HG02623 (cell line): Measurements from ENCODE around the gene PKIG.

Experiments
- ATAC-seq: cut with Tn5 transposase; IDR thresholded peaks from one replicate; pipeline ENCODE4 v1.9.1; 2021; ENCODE audit warnings: moderate library complexity; ENCODE audit not compliant: unreplicated experiment

PKIG gene

DNA sequence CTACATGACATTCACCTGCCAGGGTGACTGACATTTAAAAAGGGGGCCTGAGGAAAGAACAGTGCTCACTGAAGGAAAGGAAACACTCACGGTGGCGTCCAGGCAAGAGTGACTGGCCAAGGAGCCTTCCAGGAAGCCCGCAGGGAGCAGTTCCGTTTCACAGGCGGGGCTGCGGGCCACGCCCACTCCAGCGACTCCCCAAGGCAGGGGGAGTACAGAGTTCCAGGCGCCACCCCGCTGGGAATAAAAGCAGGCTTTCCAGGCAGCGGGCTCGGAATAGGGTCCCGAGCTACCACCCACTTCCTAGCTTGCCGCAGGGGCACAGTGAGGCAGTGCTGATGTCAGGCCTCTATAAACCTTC lies 34.2 kb downstream of the PKIG start:
- no peak for ATAC-seq

DNA sequence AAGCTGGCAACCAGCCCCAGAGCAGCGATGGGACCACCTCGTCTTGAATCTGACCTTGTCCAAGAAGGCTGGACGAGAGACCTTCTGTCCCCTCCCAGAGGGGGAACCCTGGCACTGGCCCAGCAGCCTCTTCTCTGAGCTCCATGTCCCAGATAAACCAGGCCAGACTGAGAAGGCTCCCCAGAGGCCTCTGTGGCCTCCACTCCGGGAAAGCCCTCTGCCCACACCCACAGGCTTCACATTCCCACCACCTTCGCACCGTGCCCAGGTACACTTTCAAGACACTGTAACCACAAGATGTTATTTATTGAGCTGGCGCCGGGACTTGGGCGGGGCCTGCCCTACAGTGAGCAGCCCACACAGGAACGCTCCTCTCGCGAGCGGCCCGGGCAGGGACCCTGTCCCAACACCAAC lies 35.9 kb downstream of the PKIG start:
- ATAC-seq = no peak

DNA sequence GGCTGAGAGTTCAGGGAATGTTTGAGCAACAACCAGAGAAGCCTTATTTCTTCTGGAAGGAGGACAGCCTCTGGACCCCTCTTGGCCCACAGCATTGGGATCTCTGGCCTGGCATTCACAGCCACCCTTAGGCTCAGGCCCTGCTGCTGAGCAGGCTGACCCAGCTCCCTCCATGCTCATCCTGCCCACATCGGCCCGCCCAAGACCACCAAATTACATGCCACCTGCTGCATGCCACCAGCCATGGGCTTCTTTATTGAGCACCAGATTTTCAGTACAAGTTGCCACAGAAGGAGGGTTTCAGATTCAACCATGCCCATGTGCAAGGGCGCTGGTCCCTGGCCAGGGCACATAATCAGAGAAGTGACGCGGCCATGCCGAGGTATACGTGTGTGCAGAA lies 36.9 kb downstream of the PKIG start:
- no peak for ATAC-seq

DNA sequence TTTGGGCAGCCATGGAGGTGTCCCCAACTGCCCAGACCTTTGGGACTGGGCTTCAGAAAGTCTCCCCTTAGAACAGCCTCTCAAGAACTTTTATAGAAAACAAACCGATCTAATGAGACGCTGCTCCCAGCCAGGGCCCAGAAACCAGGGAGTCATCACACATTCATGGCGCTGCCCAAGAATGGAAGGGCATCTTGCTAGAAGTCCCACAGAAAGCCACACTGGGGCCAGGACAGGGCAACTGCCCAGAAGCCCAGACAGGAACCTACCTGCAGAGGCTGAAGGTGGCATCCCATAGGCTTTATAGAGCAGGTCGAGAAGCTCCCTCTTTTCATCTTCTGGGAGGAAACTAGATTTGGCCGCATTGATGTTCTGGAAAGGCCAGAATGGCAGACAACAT lies 37.7 kb downstream of the PKIG start:
- no peak for ATAC-seq

DNA sequence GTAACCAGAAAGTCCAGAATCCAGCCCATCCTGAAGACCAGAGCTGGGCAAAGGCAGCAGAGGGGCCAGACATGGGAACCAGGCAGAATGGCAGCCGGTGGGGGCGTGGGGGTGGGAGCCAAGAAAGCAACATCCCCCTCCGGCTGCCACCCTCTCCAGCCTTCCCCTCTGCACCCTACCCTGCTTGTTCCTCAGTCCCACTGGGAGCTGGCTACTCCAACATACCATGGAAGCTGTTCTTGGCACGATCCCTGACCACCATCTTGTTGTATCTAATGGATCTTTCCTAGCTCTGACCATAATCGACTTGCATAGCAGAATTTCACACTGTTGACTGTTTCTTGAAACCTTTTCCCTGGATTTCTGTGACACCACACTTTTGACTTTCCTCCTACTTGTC lies 38.9 kb downstream of the PKIG start:
- ATAC-seq = no peak

DNA sequence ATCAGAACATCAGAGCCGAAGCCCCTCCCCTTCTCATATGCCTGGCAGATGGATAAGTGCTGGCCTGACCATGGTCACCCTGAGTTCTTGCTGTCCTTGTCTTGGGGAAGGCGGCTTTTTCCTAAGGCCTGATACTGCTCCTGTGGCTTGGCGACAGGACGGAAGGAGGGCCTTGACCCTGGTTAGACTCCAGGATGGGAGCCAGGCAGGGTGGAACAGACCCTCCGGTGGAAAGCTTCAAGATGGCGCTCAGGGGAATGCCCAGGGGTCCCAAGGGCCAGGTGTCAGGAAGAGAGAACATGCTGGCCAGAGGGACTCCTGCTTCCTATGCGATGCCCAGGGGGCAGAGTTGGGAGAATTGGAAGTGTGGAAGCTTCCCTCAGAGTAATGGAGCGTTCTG lies 39.6 kb downstream of the PKIG start:
- no peak for ATAC-seq

DNA sequence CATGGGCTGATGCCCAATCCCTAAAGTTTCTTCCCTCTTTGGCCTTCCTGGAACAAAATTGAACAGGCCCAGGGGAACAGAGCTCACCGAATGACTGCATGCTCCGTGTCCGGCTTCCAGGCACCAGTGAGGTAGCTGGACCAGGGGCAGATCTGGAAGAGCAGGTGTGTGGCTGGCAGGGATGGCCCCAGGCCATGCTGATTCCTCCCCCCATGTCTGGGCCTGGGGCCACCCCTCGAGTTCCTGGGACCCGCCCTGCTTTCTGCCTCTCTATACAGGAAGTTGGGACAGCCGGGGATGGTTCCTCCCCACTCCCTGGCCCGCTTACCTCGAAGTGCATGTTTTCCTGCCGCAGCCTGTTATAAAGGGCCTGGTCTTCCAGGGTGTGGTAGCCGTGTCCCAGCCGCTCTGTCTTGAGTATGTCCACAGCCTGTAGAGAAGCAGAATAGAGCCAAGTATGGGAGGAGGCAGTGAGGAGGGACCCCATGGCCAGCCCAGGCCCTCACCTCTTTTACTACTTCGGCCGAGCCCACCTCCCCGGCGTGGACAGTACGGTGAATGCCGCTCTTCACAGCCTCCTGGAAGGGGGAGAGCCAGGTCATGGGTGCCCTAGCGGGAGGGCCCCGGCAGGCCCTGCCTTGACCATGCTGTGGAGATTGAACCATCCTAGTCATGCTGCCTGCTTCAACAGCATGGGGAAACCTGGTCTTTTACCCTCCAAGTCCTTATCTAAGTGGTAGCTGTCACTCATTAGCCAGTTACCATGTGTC lies 40.3 kb downstream of the PKIG start:
- ATAC-seq = no peak

DNA sequence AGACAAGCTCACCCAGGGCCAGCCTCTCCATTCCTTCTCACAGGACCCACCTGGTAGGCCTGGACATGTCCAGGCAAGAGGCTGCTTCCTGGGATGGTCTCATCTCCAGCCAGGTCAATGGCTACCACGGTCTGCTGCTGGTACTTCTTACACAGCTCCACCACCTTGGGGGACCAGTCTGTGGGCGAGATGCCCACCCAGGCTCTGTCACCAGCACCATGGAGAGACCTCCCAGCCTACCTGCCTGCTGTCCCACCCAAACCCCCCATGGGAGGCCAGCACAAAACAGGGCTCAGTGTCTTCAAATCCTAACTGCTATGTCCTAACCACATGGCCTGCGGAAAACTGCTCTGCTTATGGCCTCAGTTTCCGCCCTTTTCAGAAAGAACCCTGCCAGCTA lies 41.8 kb downstream of the PKIG start:
- ATAC-seq = no peak

DNA sequence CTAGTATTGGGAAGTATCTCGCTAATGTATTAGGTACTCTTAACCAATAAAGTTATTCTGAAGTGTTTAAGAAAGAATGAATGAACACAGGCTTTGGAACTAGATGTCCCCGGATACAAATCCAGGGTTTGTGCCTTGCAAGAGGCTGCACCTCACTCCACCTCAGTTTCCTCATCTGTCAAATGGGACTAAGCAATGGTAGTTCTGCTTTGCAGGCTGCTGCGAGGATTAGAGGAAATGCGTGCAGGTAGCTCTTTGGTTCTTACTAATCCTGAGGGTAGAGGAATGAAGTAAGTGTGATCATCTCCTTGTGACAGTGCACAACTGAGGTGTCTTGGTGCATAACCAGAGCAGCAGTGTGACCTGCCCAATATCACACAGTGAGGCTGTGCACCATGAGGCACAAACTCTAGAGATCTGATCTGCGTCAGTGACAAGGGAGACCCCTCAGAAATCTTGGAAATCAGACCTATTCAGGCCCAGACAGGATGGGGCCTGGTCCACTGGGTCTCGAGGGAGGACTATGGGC lies 42.4 kb downstream of the PKIG start:
- no peak for ATAC-seq

DNA sequence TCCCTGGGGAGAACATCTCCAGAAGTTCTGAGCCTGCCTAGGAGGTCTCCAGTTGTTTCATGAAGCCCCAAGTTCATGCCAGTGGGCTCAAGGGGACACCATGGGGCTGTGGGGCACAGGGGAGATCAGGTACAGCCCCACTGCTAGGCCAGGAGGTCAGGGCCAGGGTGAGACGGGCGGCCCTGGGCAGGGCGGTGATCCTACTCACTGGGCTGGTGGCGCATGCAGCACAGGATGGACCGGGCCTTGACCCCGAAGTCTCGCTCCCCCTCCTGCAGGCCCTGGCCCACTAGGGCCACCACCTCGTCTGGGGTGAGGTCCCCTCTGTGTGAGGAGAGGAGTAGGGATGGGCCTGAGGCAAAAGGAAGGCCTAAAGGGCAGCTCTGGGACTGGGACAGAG lies 43.0 kb downstream of the PKIG start:
- ATAC-seq = no peak

DNA sequence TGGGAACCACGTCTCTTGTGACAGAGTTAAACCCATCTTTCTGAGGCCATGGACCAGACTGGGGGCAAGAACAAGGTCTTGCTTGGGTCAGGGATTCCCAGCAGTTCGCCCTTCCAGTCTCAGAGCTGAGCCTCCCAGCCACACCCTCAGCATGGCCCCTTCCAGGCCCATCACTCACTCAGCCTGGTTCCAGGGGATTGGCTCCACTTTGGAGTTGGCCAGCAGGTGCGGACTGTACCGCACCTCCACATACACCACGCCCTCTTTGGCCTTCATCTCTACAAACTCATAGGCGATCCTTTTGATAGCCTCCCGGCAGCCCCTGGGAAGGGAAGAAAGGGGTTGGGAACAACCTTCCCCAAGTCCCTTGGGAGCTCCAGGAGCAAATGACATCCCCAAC lies 43.9 kb downstream of the PKIG start:
- no peak for ATAC-seq

DNA sequence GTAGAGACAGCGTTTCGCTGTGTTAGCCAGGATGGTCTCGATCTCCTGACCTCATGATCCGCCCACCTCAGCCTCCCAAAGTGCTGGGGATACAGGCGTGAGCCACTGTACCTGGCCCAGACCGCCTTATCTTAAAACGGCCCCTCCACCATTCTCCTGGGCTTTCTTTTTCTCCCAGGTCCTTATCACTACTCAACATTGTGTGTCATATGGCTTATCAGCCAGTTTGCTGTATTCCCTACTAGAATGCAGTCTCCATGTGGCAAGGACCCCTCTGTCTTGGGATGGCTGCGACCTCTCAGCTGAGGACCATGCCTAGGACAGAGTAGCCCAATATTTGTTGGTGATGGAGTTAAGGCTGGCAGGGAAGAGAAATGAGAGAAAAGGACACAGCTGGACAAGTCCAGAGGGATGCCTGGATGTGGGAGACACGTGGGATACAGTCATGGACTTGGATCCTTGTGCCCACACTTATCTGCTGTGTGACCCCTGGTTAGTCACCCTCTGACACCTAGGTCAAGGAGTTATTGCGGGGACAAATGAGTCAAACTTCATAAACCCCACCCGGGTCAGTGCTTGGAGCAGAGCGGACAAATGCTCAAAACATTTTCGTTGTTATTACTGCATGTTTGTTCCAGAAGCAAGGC lies 45.1 kb downstream of the PKIG start:
- no peak for ATAC-seq

DNA sequence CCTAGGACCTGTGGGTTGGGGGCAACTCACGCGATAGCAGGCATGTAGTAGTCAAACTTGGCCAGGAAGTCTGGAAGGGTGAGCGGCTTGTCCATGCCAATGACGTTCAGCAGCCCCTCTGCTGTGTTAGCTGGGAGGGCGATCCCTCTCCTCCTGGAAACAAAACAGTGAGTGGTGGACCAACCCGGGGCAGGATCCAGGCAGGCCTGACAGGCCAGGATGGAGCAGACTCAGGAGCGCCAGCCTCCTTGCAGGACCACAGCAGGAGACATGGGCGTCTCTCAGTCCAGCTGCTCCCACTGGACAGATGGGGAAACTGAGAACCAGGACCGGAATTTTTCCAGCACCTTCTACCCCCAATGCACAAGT lies 46.6 kb downstream of the PKIG start:
- ATAC-seq = no peak

DNA sequence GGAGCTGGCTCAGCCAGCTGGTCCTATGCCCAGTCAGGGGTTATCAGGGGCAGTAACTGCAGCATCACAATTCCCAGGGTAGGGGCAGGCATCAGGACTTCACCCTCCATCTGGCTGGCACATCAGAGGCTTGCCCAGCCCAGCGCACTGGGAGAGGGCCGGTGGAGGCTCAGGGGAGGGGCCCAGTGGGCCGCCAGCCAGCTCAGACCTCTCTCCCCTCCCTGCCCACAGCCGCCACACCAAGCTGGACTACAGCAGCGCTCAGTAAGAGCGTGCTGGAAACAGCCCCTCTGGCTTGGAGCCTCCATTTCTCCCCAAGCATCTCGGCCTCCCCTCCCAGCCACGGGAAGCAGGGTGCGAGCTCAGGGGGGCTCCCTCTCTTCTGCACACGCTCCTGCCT lies 47.2 kb downstream of the PKIG start:
- no peak for ATAC-seq

DNA sequence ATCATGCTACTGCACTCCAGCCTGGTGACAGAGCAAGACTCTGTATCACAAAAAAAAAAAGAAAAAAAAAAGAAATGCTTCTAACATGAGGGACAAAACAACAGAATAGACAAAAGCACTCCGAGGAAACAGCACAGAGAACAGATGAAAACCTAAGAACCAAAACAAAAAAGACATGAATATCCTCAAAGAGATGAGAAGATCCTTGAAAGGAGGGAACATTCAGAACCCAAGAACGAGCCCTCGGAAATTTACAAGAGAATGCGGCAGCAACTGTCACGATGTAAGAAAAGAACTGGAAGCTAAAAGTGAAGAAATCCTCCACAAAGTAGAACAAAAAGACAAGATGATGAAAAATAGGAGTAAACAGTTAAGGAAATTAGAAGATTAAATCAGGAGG lies 47.9 kb downstream of the PKIG start:
- ATAC-seq = no peak

DNA sequence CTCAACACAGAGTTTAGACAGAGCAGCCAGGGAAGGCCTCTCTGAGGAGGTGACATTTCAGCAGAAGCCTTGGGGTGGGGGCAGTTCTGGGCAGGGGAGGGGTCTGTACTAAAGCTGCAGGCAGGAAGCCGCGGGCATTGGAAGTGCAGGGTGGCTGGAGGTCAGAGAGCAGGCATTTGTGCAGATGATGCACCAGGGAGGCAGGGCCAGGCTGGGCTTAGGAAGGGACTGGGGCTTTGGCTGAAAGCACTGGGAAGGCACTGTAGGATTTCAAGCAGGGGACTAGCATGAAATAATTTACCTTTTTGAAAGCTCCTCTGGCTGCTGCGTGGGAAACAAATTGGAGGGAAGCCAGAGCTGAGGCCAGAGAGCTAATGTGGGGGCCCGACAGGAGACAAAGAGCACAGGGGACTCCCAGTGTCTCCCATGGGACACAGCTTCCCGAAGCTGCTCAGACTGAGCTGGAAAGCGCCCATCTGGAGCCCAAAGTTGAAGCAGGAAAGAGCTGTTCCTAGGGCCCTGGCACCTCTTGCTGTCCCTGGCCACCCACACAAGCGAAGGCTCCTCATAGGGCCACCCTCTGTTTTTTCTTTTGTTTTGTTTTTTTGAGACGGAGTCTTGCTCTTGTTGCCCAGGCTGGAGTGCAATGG lies 49.8 kb downstream of the PKIG start:
- no peak for ATAC-seq

DNA sequence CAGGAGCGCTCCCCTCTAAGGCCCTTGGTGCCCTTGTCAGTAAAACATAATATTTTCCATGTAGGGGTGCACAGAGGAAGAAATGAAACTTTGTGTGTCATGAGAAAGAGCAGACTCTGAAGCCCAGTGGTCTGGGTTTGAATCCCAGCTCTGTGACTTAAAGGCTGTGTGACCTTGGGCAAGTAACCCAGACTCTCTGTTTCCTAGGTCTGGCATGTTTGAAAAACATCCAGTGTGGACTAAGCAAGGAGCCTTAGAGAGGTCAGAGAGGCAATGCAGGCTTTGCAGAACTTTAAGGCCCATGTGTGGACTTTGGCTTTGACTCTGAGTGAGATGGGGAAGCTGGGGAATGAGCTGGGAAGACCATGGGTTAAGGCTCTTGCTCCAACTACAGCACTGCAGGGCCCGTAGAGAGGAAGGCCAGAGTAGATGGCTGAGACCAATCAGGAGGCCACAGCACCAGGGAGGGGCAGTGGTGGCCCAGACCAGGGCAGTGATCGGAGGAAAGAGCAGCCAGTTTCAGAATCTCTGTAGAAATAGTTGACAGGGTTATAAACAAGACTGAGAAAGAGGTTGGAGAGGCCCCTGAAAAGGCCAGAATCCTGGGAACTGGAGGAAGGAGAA lies 50.9 kb downstream of the PKIG start:
- no peak for ATAC-seq

DNA sequence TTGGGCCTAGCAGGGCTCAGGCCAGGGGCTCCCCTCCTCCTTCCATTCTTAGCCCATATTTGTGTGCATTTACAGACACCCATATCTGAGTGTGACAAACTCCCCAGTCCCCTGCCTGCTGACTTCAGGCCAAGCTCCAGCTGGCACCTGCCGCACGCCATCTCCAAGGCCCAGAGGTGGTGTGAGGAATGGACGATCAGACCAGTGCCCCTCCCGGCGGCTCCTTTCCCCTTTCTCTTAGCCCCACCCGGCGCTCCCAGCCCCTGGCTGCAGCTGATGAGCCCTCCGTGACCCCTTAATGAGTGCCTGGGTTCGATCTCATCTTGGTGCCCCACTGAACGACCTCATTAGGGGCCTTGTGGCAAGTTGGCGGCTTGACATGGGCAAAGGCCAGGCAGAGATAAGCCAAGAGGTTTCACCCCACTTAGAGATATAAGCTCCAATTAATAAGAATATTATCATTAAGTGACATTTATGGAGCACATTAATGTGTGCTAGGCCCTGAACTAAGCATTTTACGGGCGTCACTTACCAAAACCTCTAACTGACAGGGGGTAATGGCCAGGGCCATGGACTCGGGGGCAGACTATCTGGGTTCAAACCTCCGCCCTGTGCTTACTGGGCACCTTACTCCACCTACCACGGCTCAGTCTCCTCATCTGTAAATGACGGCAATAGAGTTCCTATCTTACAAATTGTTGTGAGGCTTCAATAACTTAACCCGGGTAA lies 51.7 kb downstream of the PKIG start:
- ATAC-seq = no peak

DNA sequence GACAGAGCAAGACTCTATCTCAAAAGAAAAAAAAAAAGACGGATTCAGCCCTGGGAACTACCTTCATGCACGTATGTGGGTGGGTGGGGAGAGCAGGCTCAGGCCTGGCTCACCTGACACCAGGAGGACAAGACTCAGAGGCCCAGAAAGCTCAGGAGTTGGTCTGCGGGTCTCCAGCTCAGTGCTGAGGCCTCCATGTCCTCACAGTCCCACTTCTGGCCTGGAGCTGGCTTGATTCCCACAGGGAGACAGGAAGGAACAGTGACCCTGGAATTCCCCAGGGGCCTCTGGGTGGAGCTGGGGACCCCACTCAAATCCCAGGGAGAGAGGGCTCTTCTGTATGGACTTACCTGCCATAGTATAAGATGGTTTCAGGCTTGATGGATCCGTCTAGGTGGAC lies 53.5 kb downstream of the PKIG start:
- no peak for ATAC-seq

DNA sequence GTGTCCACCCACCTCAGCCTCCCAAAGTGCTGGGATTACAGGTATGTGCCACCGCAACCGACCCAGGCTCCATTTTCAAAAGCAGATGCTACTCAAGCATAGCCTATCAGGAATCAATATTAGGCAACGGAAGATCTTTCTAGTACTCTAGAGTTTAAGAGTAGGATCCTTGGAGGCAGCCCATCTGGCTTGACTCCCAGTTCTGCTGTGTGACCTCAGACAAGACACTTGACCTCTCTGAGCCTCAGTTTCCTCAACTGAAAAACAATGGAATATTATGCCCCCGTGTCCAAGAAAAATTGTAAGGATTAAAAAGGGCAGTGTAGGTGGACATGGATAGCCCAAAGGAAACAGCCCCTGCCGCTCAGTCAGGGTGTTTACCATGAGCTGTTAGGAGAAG lies 54.7 kb downstream of the PKIG start:
- ATAC-seq = no peak
